ENCODE measurements around the gene DDX6.

DNA sequence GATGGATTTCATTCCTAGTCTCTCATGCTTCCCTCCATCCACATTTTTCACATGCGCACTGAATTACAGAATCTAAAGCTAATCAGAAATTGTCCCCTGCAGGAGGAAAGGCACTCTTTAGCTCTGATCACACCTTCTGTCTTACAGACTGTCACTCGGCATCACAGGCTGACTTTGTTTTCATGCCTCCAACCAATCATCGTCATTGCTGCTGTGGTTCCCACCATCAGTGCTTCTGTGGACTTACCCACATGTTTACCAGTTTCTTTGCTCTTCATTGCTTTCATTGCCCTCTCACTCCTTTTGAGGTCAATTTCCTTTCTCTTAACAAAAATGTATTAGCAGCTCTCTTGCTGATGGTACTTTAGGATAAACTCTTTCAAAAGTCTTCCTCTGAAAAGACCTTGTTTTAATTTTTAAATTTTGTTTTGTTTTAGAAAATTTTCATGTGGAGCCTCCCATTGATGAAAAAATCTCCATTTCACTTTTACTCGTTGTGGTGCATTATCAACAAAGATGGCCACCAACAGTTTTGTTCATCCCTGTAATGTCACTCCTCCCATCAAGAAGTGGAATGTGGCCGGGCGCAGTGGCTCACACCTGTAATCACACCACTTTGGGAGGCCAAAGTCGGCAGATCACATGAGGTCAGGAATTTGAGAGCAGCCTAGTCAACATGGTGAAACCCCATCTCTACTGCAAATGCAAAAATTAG lies 91.3 kb downstream of the DDX6 start:
- no peak for TF ChIP-seq CTCF (IDR thresholded peaks at IDR 0.05 in 4 of 5, conservative IDR thresholded peaks at IDR 0.05 in 1 of 5)
- no peak for TF ChIP-seq POLR2A (IDR thresholded peaks at IDR 0.05)

Measured in gastrocnemius medialis (tissue), 4 donors.